HK-2 (cell line): ENCODE results near the gene PSMC4.

Experiments used
- DNase-seq: peaks from one replicate; pipeline ENCODE4 v3.0.0-alpha.2; 2018; ENCODE audit not compliant: unreplicated experiment

The PSMC4 gene

GRCh38 chr19:39993605-39994004 lies 22.6 kb downstream of the PSMC4 start:
- DNase-seq = no peak

GRCh38 chr19:39994361-39994760 lies 23.4 kb downstream of the PSMC4 start:
- no peak for DNase-seq

GRCh38 chr19:39995794-39996193 lies 24.8 kb downstream of the PSMC4 start:
- DNase-seq = no peak

- DNase-seq = no peak
These were observed 25.3 kb downstream of the PSMC4 start for GRCh38 chr19:39996218-39996810.

GRCh38 chr19:39996811-39997637 lies 26.1 kb downstream of the PSMC4 start, which contains the start of gene ZNF546:
ZNF546 (plus strand) TSS chr19:39997060; CDS start chr19:39998327, 1,267 bp downstream.
- DNase-seq = peak; percentile 94

- no peak for DNase-seq
These were observed 26.8 kb downstream of the PSMC4 start for GRCh38 chr19:39997638-39998216.

- DNase-seq = no peak
These were observed 27.5 kb downstream of the PSMC4 start for GRCh38 chr19:39998501-39998900.

- no peak for DNase-seq
These were observed 34.8 kb downstream of the PSMC4 start for GRCh38 chr19:40005691-40006272.

- peak; percentile 40 for DNase-seq
These were observed 35.3 kb downstream of the PSMC4 start for GRCh38 chr19:40006273-40006691.

GRCh38 chr19:40009674-40010073 lies 38.7 kb downstream of the PSMC4 start:
- no peak for DNase-seq

- no peak for DNase-seq
These were observed 43.0 kb downstream of the PSMC4 start for GRCh38 chr19:40013991-40014390.

GRCh38 chr19:40023969-40024368 lies 53.0 kb downstream of the PSMC4 start:
- no peak for DNase-seq

- DNase-seq = no peak
These were observed 55.1 kb downstream of the PSMC4 start for GRCh38 chr19:40025938-40026596.

GRCh38 chr19:40026597-40026970 lies 55.6 kb downstream of the PSMC4 start:
- no peak for DNase-seq
